Peyer's patch (tissue), 4 donors: ENCODE results near the gene ZNF677. TPM values are rescaled to one million over a fixed set of nuclear protein-coding genes. Genes with fewer than 3 reads are reported as not detected.
"Not testable (repeated sequence)": the region's sequence is repeated elsewhere in the genome, so short reads cannot be mapped to it uniquely, and the experiment has no call there.

Experiments
- DNase-seq, 3 donors: peaks; one replicate each; pipeline ENCODE4 v3.0.0-alpha.2; 2017 to 2019
- H3K27ac ChIP-seq, 4 donors: fragments of 200-600 bp; sonication (generic); one replicate each; pipeline ENCODE4 v1.5.1; 2016 to 2019
- H3K27me3 ChIP-seq, 2 donors: fragments of 200-600 bp; sonication (generic); one replicate each; pipeline ENCODE4 v1.5.1; 2019
- H3K36me3 ChIP-seq, 3 donors: fragments of 200-600 bp; sonication (generic); one replicate each; pipeline ENCODE4 v1.5.1; 2016 to 2019
- H3K4me1 ChIP-seq, 4 donors: fragments of 200-600 bp; sonication (generic); one replicate each; pipeline ENCODE4 v1.5.1; 2016 to 2019
- H3K4me3 ChIP-seq, 4 donors: fragments of 200-600 bp; sonication (generic); 1 replicate in 3 of 4; 2 replicates in 1 of 4; pipeline ENCODE4 v1.5.1; 2016 to 2019; ENCODE audit warnings: mild to moderate bottlenecking in 1 of 4
- H3K9me3 ChIP-seq, 4 donors: fragments of 200-600 bp; sonication (generic); one replicate each; pipeline ENCODE4 v1.5.1; 2016 to 2019; ENCODE audit warnings: mild to moderate bottlenecking in 1 of 4
- CTCF ChIP-seq, 6 experiments: fragments of 450-650 bp in 4 of 6; fragments of 200-600 bp in 2 of 6; sonication (generic) in 1 of 6; IDR thresholded peaks; one replicate each; pipeline ENCODE4 v1.5.1; 2017 to 2019; ENCODE audit warnings: antibody characterized with exemption in 6 of 6, mild to moderate bottlenecking in 3 of 6, moderate library complexity in 1 of 6
- POLR2A ChIP-seq, 2 donors: fragments of 450-650 bp; IDR thresholded peaks; one replicate each; pipeline ENCODE4 v1.5.1; 2017; ENCODE audit warnings: antibody characterized with exemption in 2 of 2, mild to moderate bottlenecking in 2 of 2, moderate library complexity in 2 of 2
- total RNA-seq, 4 donors: library from RNA; depleted of rRNA; stranded (reverse); fragments of >200 nt; gene quantifications; one replicate each; pipeline ENCODE4 v1.1.0, GENCODE V29; 2016

The ZNF677 gene
- total RNA-seq, 4 donors from 2014 or later, result 2.8 to 13.2 (median 7.2) TPM

- Histone ChIP-seq H3K4me1 (no peaks in the 10 kb centered on the region), H3K36me3 (no peaks in the 10 kb centered on the region), H3K27me3 (no peaks in the 10 kb centered on the region), H3K9me3 (peaks cover 0 to 2% (median 0%) of the 10 kb centered on the region in 4 donors), H3K4me3 (no peak overlapping the region), H3K27ac (no peak overlapping the region)
- no peak for TF ChIP-seq CTCF (IDR thresholded peaks at IDR 0.05)
- TF ChIP-seq POLR2A (IDR thresholded peaks at IDR 0.05), result no peak
- DNase-seq, result no peak
Observed at GRCh38 chr19:53275480-53275879, 20.8 kb upstream of the ZNF677 start.

- TF ChIP-seq POLR2A (IDR thresholded peaks at IDR 0.05) (no peak), CTCF (IDR thresholded peaks at IDR 0.05) (no peak)
Observed at GRCh38 chr19:53272044-53272443, 17.4 kb upstream of the ZNF677 start.

GRCh38 chr19:53269861-53270260 is 15.2 kb upstream of the ZNF677 start:
- not testable (repeated sequence) for H3K4me1 ChIP-seq, H3K4me3 ChIP-seq

More at GRCh38 chr19:53272044-53272443, 17.4 kb upstream of the ZNF677 start:
- H3K4me3 ChIP-seq, result no peak overlapping the region
- no peaks in the 10 kb centered on the region for H3K4me1 ChIP-seq
- no peak for DNase-seq
- peaks cover 0 to 2% (median 0%) of the 10 kb centered on the region in 4 donors for H3K9me3 ChIP-seq
- H3K27me3 ChIP-seq, result no peaks in the 10 kb centered on the region
- H3K27ac ChIP-seq, result no peak overlapping the region
- H3K36me3 ChIP-seq, result no peaks in the 10 kb centered on the region

GRCh38 chr19:53267623-53268022 is 12.9 kb upstream of the ZNF677 start, which contains the start of gene VN1R4:
VN1R4 (minus strand) TSS chr19:53267723; CDS start chr19:53267665, 58 bp downstream.
- not testable (repeated sequence) for H3K4me3 ChIP-seq, H3K36me3 ChIP-seq, H3K27me3 ChIP-seq, H3K9me3 ChIP-seq, DNase-seq, H3K27ac ChIP-seq, H3K4me1 ChIP-seq

More at GRCh38 chr19:53269861-53270260, 15.2 kb upstream of the ZNF677 start:
- H3K9me3 ChIP-seq, H3K27me3 ChIP-seq, H3K36me3 ChIP-seq, H3K27ac ChIP-seq, DNase-seq: not testable (repeated sequence)

GRCh38 chr19:53257715-53258342 is 3.2 kb upstream of the ZNF677 start, which contains the start of gene VN1R2:
VN1R2 (plus strand) TSS chr19:53258292; CDS start chr19:53258376, 84 bp downstream.
- H3K4me1 ChIP-seq, H3K27me3 ChIP-seq, H3K4me3 ChIP-seq, H3K9me3 ChIP-seq, H3K27ac ChIP-seq, H3K36me3 ChIP-seq, DNase-seq: not testable (repeated sequence)

- Histone ChIP-seq H3K27ac (no peak overlapping the region), H3K9me3 (peaks cover 0 to 55% (median 8%) of the 10 kb centered on the region in 4 donors), H3K4me1 (no peaks in the 10 kb centered on the region), H3K4me3 (no peak overlapping the region), H3K27me3 (no peaks in the 10 kb centered on the region), H3K36me3 (peaks cover 0 to 56% (median 0%) of the 10 kb centered on the region in 3 donors)
- no peak for DNase-seq
- TF ChIP-seq POLR2A (IDR thresholded peaks at IDR 0.05) (no peak), CTCF (IDR thresholded peaks at IDR 0.05) (no peak)
Observed at GRCh38 chr19:53246498-53246897, 8.2 kb downstream of the ZNF677 start.

GRCh38 chr19:53237114-53237777 is 17.4 kb downstream of the ZNF677 start:
- Histone ChIP-seq H3K4me1 (no peaks in the 10 kb centered on the region), H3K9me3 (peaks cover 0 to 85% (median 20%) of the 10 kb centered on the region in 4 donors), H3K36me3 (peaks cover 0 to 51% (median 0%) of the 10 kb centered on the region in 3 donors), H3K27ac (no peak overlapping the region), H3K4me3 (no peak overlapping the region), H3K27me3 (no peaks in the 10 kb centered on the region)
- no peak for TF ChIP-seq POLR2A (IDR thresholded peaks at IDR 0.05)
- TF ChIP-seq CTCF (IDR thresholded peaks at IDR 0.05), result no peak
- DNase-seq, result no peak
